HepG2 (cell line): ENCODE results near the gene IL11RA. TPM values are rescaled to one million over a fixed set of nuclear protein-coding genes. Genes with fewer than 3 reads are reported as not detected.

Source experiments
- BCL6 ChIP-seq: IDR thresholded peaks from 2 replicates; pipeline ENCODE4 v1.6.1; 2016; ENCODE audit warnings: missing genetic modification reagents, missing compliant biosample characterization
- DDIT3 ChIP-seq: sonication (generic); formaldehyde crosslinking; IDR thresholded peaks from 2 replicates; pipeline ENCODE4 v1.4.0; 2020; ENCODE audit warnings: mild to moderate bottlenecking, missing genetic modification reagents
- DMTF1 ChIP-seq: sonication (generic); formaldehyde crosslinking; IDR thresholded peaks from 2 replicates; pipeline ENCODE4 v1.4.0; 2020; ENCODE audit warnings: mild to moderate bottlenecking, missing genetic modification reagents
- GABPB1 ChIP-seq: IDR thresholded peaks from 2 replicates; pipeline ENCODE4 v1.6.1; 2016; ENCODE audit warnings: mild to moderate bottlenecking, missing genetic modification reagents, moderate library complexity, missing compliant biosample characterization
- KDM5A ChIP-seq: fragments of 200-600 bp; sonication (generic); IDR thresholded peaks from 2 replicates; pipeline ENCODE4 v1.7.0; 2018; ENCODE audit warnings: antibody characterized with exemption, mild to moderate bottlenecking, low read length, borderline replicate concordance
- KMT2B ChIP-seq: IDR thresholded peaks from 2 replicates; pipeline ENCODE4 v1.6.1; 2016; ENCODE audit warnings: missing genetic modification reagents, missing compliant biosample characterization
- NCOA2 ChIP-seq: sonication (generic); formaldehyde crosslinking; IDR thresholded peaks from 2 replicates; pipeline ENCODE4 v1.8.0; 2022; ENCODE audit warnings: inconsistent platforms
- NR2F1 ChIP-seq, 2 experiments: fragments of 450-650 bp in 1 of 2; formaldehyde crosslinking in 1 of 2; IDR thresholded peaks; 2 replicates each; pipeline versions ENCODE4 v1.5.0 to v1.6.1; 2016 to 2020; ENCODE audit warnings: mild to moderate bottlenecking in 1 of 2, missing compliant biosample characterization in 1 of 2, missing genetic modification reagents in 1 of 2, moderate library complexity in 1 of 2
- PRDM15 ChIP-seq: sonication (generic); formaldehyde crosslinking; IDR thresholded peaks from 2 replicates; pipeline ENCODE4 v1.4.0; 2020; ENCODE audit warnings: missing genetic modification reagents
- SCMH1 ChIP-seq: sonication (generic); formaldehyde crosslinking; IDR thresholded peaks from 2 replicates; pipeline ENCODE4 v1.9.0; 2021; ENCODE audit warnings: missing genetic modification reagents, mild to moderate bottlenecking, borderline replicate concordance
- SNAI1 ChIP-seq: sonication (generic); formaldehyde crosslinking; IDR thresholded peaks from 2 replicates; pipeline ENCODE4 v1.5.0; 2020; ENCODE audit warnings: mild to moderate bottlenecking, missing genetic modification reagents, borderline replicate concordance
- SUZ12 ChIP-seq: fragments of 150-350 bp; IDR thresholded peaks from 2 replicates; pipeline ENCODE4 v1.6.1; 2014; ENCODE audit warnings: low read depth, low read length
- TIGD3 ChIP-seq: sonication (generic); formaldehyde crosslinking; IDR thresholded peaks from 2 replicates; pipeline ENCODE4 v1.5.1; 2020; ENCODE audit warnings: mild to moderate bottlenecking, missing genetic modification reagents, borderline replicate concordance
- ZNF136 ChIP-seq: sonication (generic); formaldehyde crosslinking; IDR thresholded peaks from 2 replicates; pipeline ENCODE4 v1.8.1; 2022; ENCODE audit warnings: low read depth, mild to moderate bottlenecking, moderate library complexity, missing genetic modification reagents
- ZNF691 ChIP-seq: sonication (generic); formaldehyde crosslinking; IDR thresholded peaks from 2 replicates; pipeline ENCODE4 v1.4.0; 2020; ENCODE audit warnings: missing genetic modification reagents, low read depth, mild to moderate bottlenecking, borderline replicate concordance
- ZSCAN31 ChIP-seq: sonication (generic); formaldehyde crosslinking; IDR thresholded peaks from 2 replicates; pipeline ENCODE4 v1.5.0; 2020; ENCODE audit warnings: low read depth, mild to moderate bottlenecking, missing genetic modification reagents
- polyA plus RNA-seq, 8 experiments: library from polyadenylated mRNA; depleted of rRNA in 3 of 8; stranded (reverse) in 7 of 8; unstranded in 1 of 8; fragments of >200 nt; fragmentation: Illumina TruSeq in 4 of 8; extraction: Trizol in 4 of 8; gene quantifications; 2 replicates each; pipeline versions ENCODE4 v1.2.1 to v1.2.3, GENCODE V29; 2011 to 2016; ENCODE audit warnings: low read depth in 4 of 8, missing spikeins in 1 of 8, mixed read lengths in 1 of 8; ENCODE audit not compliant: insufficient read depth in 1 of 8
- total RNA-seq, 5 experiments: library from RNA; depleted of rRNA; stranded (reverse); fragments of >200 nt; fragmentation: Illumina TruSeq; extraction: Trizol; gene quantifications; 2 replicates each; pipeline ENCODE4 v1.2.3, GENCODE V29; 2016; ENCODE audit warnings: low read depth in 1 of 5

The IL11RA gene
- total and polyA plus RNA-seq, 2 of the 13 experiments (the other 11 are each of a cell fraction or from before 2014, with no cell fraction given): 2.0 to 4.2 TPM

- TF ChIP-seq SUZ12 (no peak), ZNF691 (peak; percentile 17; the same call in 1 of the 2 replicates), KDM5A (peak; percentile 24; the same call in 1 of the 2 replicates), DDIT3 (CRISPR knock-in tag) (no peak), ZSCAN31 (CRISPR knock-in tag) (peak; percentile 89), SNAI1 (CRISPR knock-in tag) (no peak), TIGD3 (CRISPR knock-in tag) (no peak), BCL6 (CRISPR knock-in tag) (no peak), PRDM15 (peak; percentile 73; the same call in 1 of the 2 replicates), KMT2B (CRISPR knock-in tag) (0 out of 2 replicates have a peak, but pooled peaks have one; percentile 51), ZNF136 (CRISPR knock-in tag) (no peak), DMTF1 (CRISPR knock-in tag) (no peak), NR2F1 (CRISPR knock-in tag; IDR thresholded peaks at IDR 0.05) (no peak), SCMH1 (CRISPR knock-in tag) (no peak), GABPB1 (CRISPR knock-in tag) (peak; percentile 67; the same call in 1 of the 2 replicates), NCOA2 (CRISPR knock-in tag) (no peak)
Observed at GRCh38 chr9:34611811-34612787, 39.9 kb upstream of the IL11RA start, which contains the start of gene RPP25L (continued).
